GM19240 (cell line): ENCODE measurements around the gene PHF21A.

Source experiments
- DNase-seq: peaks from one replicate; pipeline ENCODE4 v3.0.0; 2011; ENCODE audit warnings: low spot score; ENCODE audit not compliant: insufficient read length

Gene PHF21A

GRCh38 chr11:46121301-46121723 is at the start of gene PHF21A:
PHF21A (minus strand) TSS chr11:46121454; CDS start chr11:46084219, 37,235 bp downstream.
- peak; percentile 68 for DNase-seq

- no peak for DNase-seq
Observed at GRCh38 chr11:46170797-46171196, 49.5 kb upstream of the PHF21A start.

GRCh38 chr11:46162700-46163099 is 41.4 kb upstream of the PHF21A start:
- no peak for DNase-seq

- DNase-seq, result no peak
Observed at GRCh38 chr11:46161201-46161600, 39.9 kb upstream of the PHF21A start.

- no peak for DNase-seq
Observed at GRCh38 chr11:46160100-46160499, 38.8 kb upstream of the PHF21A start.

- no peak for DNase-seq
Observed at GRCh38 chr11:46159680-46160079, 38.4 kb upstream of the PHF21A start.

GRCh38 chr11:46149826-46150225 is 28.6 kb upstream of the PHF21A start:
- DNase-seq, result no peak

- DNase-seq, result no peak
Observed at GRCh38 chr11:46149342-46149741, 28.1 kb upstream of the PHF21A start.

- no peak for DNase-seq
Observed at GRCh38 chr11:46144741-46145140, 23.5 kb upstream of the PHF21A start.

- DNase-seq, result no peak
Observed at GRCh38 chr11:46143049-46143806, 22.0 kb upstream of the PHF21A start.

- DNase-seq, result no peak
Observed at GRCh38 chr11:46142561-46142960, 21.3 kb upstream of the PHF21A start.

- no peak for DNase-seq
Observed at GRCh38 chr11:46141597-46141996, 20.3 kb upstream of the PHF21A start.

GRCh38 chr11:46134540-46134939 is 13.3 kb upstream of the PHF21A start:
- no peak for DNase-seq

- DNase-seq, result no peak
Observed at GRCh38 chr11:46134061-46134460, 12.8 kb upstream of the PHF21A start.

GRCh38 chr11:46133119-46133518 is 11.9 kb upstream of the PHF21A start:
- no peak for DNase-seq

GRCh38 chr11:46130286-46130940 is 9.2 kb upstream of the PHF21A start:
- DNase-seq, result no peak

- no peak for DNase-seq
Observed at GRCh38 chr11:46129133-46129532, 7.9 kb upstream of the PHF21A start.

GRCh38 chr11:46127150-46127638 is 5.9 kb upstream of the PHF21A start:
- DNase-seq, result peak; percentile 30

- no peak for DNase-seq
Observed at GRCh38 chr11:46125284-46125683, 4.0 kb upstream of the PHF21A start.

- DNase-seq, result no peak
Observed at GRCh38 chr11:46122945-46123715, 1.9 kb upstream of the PHF21A start.

- DNase-seq, result peak; percentile 21
Observed at GRCh38 chr11:46121724-46122477, 647 bp upstream of the PHF21A start.
